Ascending aorta (tissue), 2 donors: ENCODE measurements around the gene KCMF1. TPM values are rescaled to one million over a fixed set of nuclear protein-coding genes. Genes with fewer than 3 reads are reported as not detected.

Source experiments
- DNase-seq, 2 donors: peaks; one replicate each; pipeline ENCODE4 v3.0.0-alpha.2; 2019; ENCODE audit warnings: low spot score in 2 of 2
- H3K27ac ChIP-seq, 2 donors: fragments of 200-600 bp; sonication (generic); one replicate each; pipeline ENCODE4 v1.5.1; 2016 to 2017; ENCODE audit warnings: mild to moderate bottlenecking in 1 of 2
- H3K27me3 ChIP-seq: fragments of 200-600 bp; sonication (generic); one replicate; pipeline ENCODE4 v1.5.1; 2017
- H3K36me3 ChIP-seq, 2 donors: fragments of 200-600 bp; sonication (generic); one replicate each; pipeline ENCODE4 v1.5.1; 2016
- H3K4me1 ChIP-seq, 2 donors: fragments of 200-600 bp; sonication (generic); one replicate each; pipeline ENCODE4 v1.5.1; 2016 to 2017; ENCODE audit warnings: mild to moderate bottlenecking in 1 of 2
- H3K4me3 ChIP-seq, 2 donors: fragments of 200-600 bp; sonication (generic); one replicate each; pipeline ENCODE4 v1.5.1; 2016 to 2017; ENCODE audit warnings: mild to moderate bottlenecking in 1 of 2
- H3K9me3 ChIP-seq, 2 donors: fragments of 200-600 bp; sonication (generic); one replicate each; pipeline ENCODE4 v1.5.1; 2016
- intact Hi-C: fragments of 100-400 bp; cut with DNase I; formaldehyde crosslinking; loops from one replicate; pipeline ENCODE4 v1.15.1; 2023
- total RNA-seq: library from RNA; depleted of rRNA; stranded (reverse); fragments of >200 nt; gene quantifications from one replicate; pipeline ENCODE4 v1.1.0, GENCODE V29; 2016
- TF ChIP-seq, protein P1 (sequence below), 3 experiments: fragments of 200-600 bp in 2 of 3; fragments of 450-650 bp in 1 of 3; sonication (generic) in 2 of 3; IDR thresholded peaks; one replicate each; pipeline ENCODE4 v1.5.1; 2016 to 2019; ENCODE audit warnings: antibody characterized with exemption in 3 of 3, mild to moderate bottlenecking in 1 of 3, moderate library complexity in 1 of 3

The KCMF1 gene
- total RNA-seq, 1 donor from 2014 or later: 14.4 TPM

- Histone ChIP-seq H3K36me3 (peaks cover 54 to 74% of the 10 kb centered on the region in 2 donors), H3K9me3 (no peaks in the 10 kb centered on the region), H3K4me3 (no peak overlapping the region), H3K27me3 (no peaks in the 10 kb centered on the region), H3K4me1 (no peaks in the 10 kb centered on the region), H3K27ac (no peak overlapping the region)
- intact Hi-C loops: no loop called here
- no peak for DNase-seq
- TF ChIP-seq, protein P1, sequence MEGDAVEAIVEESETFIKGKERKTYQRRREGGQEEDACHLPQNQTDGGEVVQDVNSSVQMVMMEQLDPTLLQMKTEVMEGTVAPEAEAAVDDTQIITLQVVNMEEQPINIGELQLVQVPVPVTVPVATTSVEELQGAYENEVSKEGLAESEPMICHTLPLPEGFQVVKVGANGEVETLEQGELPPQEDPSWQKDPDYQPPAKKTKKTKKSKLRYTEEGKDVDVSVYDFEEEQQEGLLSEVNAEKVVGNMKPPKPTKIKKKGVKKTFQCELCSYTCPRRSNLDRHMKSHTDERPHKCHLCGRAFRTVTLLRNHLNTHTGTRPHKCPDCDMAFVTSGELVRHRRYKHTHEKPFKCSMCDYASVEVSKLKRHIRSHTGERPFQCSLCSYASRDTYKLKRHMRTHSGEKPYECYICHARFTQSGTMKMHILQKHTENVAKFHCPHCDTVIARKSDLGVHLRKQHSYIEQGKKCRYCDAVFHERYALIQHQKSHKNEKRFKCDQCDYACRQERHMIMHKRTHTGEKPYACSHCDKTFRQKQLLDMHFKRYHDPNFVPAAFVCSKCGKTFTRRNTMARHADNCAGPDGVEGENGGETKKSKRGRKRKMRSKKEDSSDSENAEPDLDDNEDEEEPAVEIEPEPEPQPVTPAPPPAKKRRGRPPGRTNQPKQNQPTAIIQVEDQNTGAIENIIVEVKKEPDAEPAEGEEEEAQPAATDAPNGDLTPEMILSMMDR (IDR thresholded peaks at IDR 0.05): no peak
Measured at GRCh38 chr2:85049236-85049635, 78.3 kb downstream of the KCMF1 start.

- TF ChIP-seq, protein P1 (IDR thresholded peaks at IDR 0.05): no peak
- Histone ChIP-seq H3K4me1 (no peaks in the 10 kb centered on the region), H3K27ac (no peak overlapping the region), H3K36me3 (peaks cover 27 to 50% of the 10 kb centered on the region in 2 donors), H3K9me3 (no peaks in the 10 kb centered on the region), H3K27me3 (no peaks in the 10 kb centered on the region), H3K4me3 (no peak overlapping the region)
- DNase-seq: no peak
- intact Hi-C loops: no loop called here
Measured at GRCh38 chr2:85053802-85054201, 82.8 kb downstream of the KCMF1 start.

DNA sequence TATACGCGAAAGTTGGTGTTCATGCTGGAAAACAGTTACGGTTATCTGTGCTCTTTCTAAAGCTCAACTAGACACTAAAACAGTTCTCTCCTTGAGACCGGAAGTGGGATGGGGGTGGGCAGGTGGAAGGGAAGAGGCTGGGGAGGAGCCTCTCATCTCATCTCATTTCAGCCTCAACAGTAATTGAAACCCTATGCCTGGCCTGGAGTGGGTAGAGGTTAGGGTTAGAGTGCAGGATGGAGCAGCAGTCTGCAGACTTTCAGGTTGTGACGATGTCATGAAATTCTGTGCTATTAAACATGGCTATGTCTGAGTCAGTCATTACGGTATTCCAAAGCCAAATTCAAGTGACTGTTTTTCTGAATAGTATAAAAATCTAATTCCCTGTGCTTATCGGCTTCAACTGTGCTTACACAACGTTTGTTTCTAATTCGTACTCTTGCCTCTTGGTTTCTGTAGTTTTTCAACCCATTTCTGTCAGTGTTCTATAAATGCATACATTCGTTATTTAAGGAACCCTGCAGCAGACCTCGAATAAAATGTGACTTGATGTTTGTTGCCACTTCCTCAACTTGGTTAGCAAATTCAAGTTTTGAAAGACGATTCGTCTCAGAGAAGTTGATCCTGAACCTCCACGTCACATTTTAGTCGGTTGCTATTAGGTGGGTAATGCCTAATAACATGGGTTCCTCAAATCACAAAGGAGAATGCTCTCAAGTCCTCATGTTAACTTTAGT lies 86.4 kb downstream of the KCMF1 start:
- Histone ChIP-seq H3K4me1 (no peaks in the 10 kb centered on the region), H3K27me3 (no peaks in the 10 kb centered on the region), H3K4me3 (no peak overlapping the region), H3K9me3 (no peaks in the 10 kb centered on the region), H3K27ac (no peak overlapping the region), H3K36me3 (peaks cover 10 to 18% of the 10 kb centered on the region in 2 donors)
- intact Hi-C loops: no loop called here
- no peak for DNase-seq
- TF ChIP-seq, protein P1 (IDR thresholded peaks at IDR 0.05): no peak

DNA sequence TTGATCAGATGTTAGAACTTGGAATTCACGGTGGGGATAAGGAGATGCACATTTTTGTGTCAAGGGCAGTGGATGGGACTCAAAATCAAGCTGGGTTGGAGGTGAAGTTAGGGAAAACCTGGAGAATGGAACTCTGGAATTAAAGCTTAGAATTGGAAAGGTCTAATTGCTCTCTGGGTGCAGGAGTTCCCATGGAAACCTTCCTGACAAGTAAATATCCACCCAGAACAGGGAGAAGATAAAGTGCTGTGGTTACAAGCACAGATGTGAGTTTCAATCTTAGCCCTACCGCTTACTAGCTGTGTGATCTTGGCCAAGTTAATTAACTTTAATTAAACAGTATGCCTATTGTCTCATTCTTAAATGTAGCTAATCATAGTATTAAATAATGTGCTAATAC lies 90.9 kb downstream of the KCMF1 start:
- Histone ChIP-seq H3K9me3 (no peaks in the 10 kb centered on the region), H3K27me3 (no peaks in the 10 kb centered on the region), H3K4me3 (no peak overlapping the region), H3K27ac (no peak overlapping the region), H3K36me3 (no peaks in the 10 kb centered on the region), H3K4me1 (peaks cover 0 to 2% of the 10 kb centered on the region in 2 donors)
- intact Hi-C loops: no loop called here
- TF ChIP-seq, protein P1 (IDR thresholded peaks at IDR 0.05): no peak
- DNase-seq: no peak

DNA sequence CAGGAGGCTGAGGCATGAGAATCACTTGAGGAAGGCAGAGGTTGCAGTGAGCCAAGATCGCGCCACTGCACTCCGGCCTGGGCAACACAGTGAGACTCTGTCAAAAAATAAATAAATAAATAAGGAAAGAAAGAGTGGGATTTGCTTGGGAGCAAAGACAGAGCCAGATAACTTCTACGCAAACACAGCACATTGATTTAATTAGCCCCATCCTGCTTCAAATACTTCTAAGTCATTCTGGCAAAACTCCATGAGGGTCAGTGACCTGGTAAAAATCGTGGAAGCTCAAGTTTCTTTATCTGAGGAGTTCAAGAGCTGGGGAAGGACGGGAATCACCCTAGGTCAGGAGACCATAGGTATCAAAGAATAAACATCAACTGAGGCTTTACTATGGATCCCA lies 91.6 kb downstream of the KCMF1 start:
- H3K27me3 ChIP-seq: no peaks in the 10 kb centered on the region
- no peak overlapping the region for H3K27ac ChIP-seq
- H3K9me3 ChIP-seq: no peaks in the 10 kb centered on the region
- TF ChIP-seq, protein P1 (IDR thresholded peaks at IDR 0.05): no peak
- H3K4me1 ChIP-seq: peaks cover 0 to 4% of the 10 kb centered on the region in 2 donors
- DNase-seq: no peak
- no peaks in the 10 kb centered on the region for H3K36me3 ChIP-seq
- H3K4me3 ChIP-seq: no peak overlapping the region
- intact Hi-C loops: no loop called here
